Body of pancreas (tissue), 4 donors: ENCODE measurements around the gene HADH. TPM values are rescaled to one million over a fixed set of nuclear protein-coding genes. Genes with fewer than 3 reads are reported as not detected.

Experiments used
- ATAC-seq: fragments of 150-250 bp; one replicate; pipeline ENCODE4 v1.9.1; 2016
- DNase-seq, 4 donors: peaks; one replicate each; pipeline ENCODE4 v3.0.0-alpha.2; 2019
- H3K27ac ChIP-seq, 4 donors: fragments of 200-600 bp; sonication (generic); 1 replicate in 3 of 4; 2 replicates in 1 of 4; pipeline versions ENCODE4 v1.5.1 to v1.6.1; 2016 to 2019; ENCODE audit warnings: mild to moderate bottlenecking in 1 of 4, mixed read lengths in 1 of 4, moderate library complexity in 1 of 4
- H3K27me3 ChIP-seq, 2 donors: fragments of 200-600 bp; sonication (generic); one replicate each; pipeline ENCODE4 v1.6.0; 2016; ENCODE audit warnings: mild to moderate bottlenecking in 1 of 2
- H3K36me3 ChIP-seq, 2 donors: fragments of 200-600 bp; sonication (generic); replicated peaks in 1 of 2; 2 replicates each; pipeline ENCODE4 v1.5.1; 2016; ENCODE audit warnings: low read depth in 2 of 2; ENCODE audit not compliant: insufficient read depth in 1 of 2
- H3K4me1 ChIP-seq: fragments of 200-600 bp; sonication (generic); one replicate; pipeline ENCODE4 v1.6.0; 2016
- H3K4me3 ChIP-seq, 2 donors: fragments of 200-600 bp; sonication (generic); 1 replicate in 1 of 2; 2 replicates in 1 of 2; pipeline ENCODE4 v1.5.1; 2016 to 2019
- H3K9me3 ChIP-seq, 3 donors: fragments of 200-600 bp; sonication (generic); 1 replicate in 2 of 3; 2 replicates in 1 of 3; pipeline ENCODE4 v1.5.1; 2016
- POLR2A ChIP-seq, 3 donors: fragments of 450-650 bp; IDR thresholded peaks; one replicate each; pipeline ENCODE4 v1.6.1; 2016; ENCODE audit warnings: antibody characterized with exemption in 3 of 3, mild to moderate bottlenecking in 2 of 3
- WGBS, 2 donors: methylation state at CpG; one replicate each; pipeline ENCODE4 v1.1.5; 2017; 5-methylcytosine and 5-hydroxymethylcytosine counted together
- intact Hi-C: fragments of 100-400 bp; cut with DNase I; formaldehyde crosslinking; loops from one replicate; pipeline ENCODE4 v1.15.1; 2023
- total RNA-seq, 2 donors: library from RNA; depleted of rRNA; stranded (reverse); fragments of >200 nt; gene quantifications; one replicate each; pipeline ENCODE4 v1.1.0, GENCODE V29; 2016
- TF ChIP-seq, protein P1 (sequence below), 7 experiments: fragments of 450-650 bp in 4 of 7; fragments of 200-600 bp in 3 of 7; sonication (generic) in 3 of 7; IDR thresholded peaks; one replicate each; pipeline ENCODE4 v1.5.1; 2016 to 2019; ENCODE audit warnings: antibody characterized with exemption in 7 of 7

HADH gene
- total RNA-seq, 2 donors from 2014 or later: 23.9 to 34.6 TPM

DNA sequence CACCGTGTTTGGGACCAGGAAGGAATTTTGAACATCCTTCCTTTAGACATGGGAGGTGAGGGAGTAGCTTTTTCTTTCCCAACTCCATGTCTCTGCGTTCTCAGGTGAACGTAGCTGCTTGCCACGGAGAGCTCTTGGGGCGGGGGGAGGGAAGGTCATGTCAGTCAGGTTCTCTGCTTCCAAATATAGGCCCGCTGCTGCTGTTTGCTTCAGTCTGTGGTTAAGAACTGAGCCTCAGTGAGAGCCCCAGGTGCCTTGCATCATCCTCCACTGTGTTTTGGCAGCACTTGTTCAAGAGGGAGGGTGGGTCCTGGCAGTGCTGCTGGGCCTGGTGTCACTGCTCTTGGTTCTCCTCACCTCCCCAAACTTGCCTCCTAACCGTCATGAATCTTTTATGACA lies 46.5 kb downstream of the HADH start:
- DNase-seq: no peak
- peaks cover 0 to 3% of the 10 kb centered on the region in 2 donors for H3K36me3 ChIP-seq
- H3K9me3 ChIP-seq: no peaks in the 10 kb centered on the region
- intact Hi-C loops: no loop called here
- H3K27me3 ChIP-seq: no peaks in the 10 kb centered on the region
- H3K27ac ChIP-seq: no peak overlapping the region
- no peaks in the 10 kb centered on the region for H3K4me1 ChIP-seq
- TF ChIP-seq, protein P1, sequence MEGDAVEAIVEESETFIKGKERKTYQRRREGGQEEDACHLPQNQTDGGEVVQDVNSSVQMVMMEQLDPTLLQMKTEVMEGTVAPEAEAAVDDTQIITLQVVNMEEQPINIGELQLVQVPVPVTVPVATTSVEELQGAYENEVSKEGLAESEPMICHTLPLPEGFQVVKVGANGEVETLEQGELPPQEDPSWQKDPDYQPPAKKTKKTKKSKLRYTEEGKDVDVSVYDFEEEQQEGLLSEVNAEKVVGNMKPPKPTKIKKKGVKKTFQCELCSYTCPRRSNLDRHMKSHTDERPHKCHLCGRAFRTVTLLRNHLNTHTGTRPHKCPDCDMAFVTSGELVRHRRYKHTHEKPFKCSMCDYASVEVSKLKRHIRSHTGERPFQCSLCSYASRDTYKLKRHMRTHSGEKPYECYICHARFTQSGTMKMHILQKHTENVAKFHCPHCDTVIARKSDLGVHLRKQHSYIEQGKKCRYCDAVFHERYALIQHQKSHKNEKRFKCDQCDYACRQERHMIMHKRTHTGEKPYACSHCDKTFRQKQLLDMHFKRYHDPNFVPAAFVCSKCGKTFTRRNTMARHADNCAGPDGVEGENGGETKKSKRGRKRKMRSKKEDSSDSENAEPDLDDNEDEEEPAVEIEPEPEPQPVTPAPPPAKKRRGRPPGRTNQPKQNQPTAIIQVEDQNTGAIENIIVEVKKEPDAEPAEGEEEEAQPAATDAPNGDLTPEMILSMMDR (IDR thresholded peaks at IDR 0.05): no peak
- no peak for TF ChIP-seq POLR2A (IDR thresholded peaks at IDR 0.05)
- no peak overlapping the region for H3K4me3 ChIP-seq
- ATAC-seq: no peak
- WGBS, 2 donors: 89 to 91% methylated on average over 7 of the region's 7 CpGs

DNA sequence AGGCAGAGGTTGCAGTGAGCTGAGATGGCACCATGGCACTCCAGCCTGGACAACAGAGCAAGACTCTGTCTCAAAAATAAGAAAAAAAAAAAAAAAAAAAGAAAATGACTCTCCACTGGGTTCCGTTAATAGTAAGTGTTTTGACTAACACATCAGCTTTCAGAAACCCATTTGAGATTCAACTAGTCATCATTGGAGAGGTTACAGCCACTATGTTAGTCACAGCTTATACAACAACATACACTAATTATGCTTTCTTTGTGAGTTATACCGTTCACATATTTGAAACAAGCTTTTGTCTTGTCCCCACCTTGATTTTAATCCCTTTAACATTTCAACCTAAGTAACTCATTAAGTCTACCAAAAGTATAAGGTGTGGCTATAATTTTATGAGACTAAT lies 48.2 kb downstream of the HADH start:
- TF ChIP-seq POLR2A (IDR thresholded peaks at IDR 0.05): no peak
- TF ChIP-seq, protein P1 (IDR thresholded peaks at IDR 0.05): no peak
- WGBS, 2 donors: 86 to 88% methylated on average over 2 of the region's 2 CpGs
- H3K4me3 ChIP-seq: no peak overlapping the region
- ATAC-seq: no peak
- peaks cover 0 to 3% of the 10 kb centered on the region in 2 donors for H3K36me3 ChIP-seq
- DNase-seq: no peak
- H3K27ac ChIP-seq: no peak overlapping the region
- H3K9me3 ChIP-seq: no peaks in the 10 kb centered on the region
- H3K4me1 ChIP-seq: no peaks in the 10 kb centered on the region
- intact Hi-C loops: no loop called here
- no peaks in the 10 kb centered on the region for H3K27me3 ChIP-seq

- Histone ChIP-seq H3K36me3 (no peaks in the 10 kb centered on the region), H3K4me1 (peaks cover 9% of the 10 kb centered on the region), H3K4me3 (no peak overlapping the region), H3K27ac (no peak overlapping the region), H3K27me3 (no peaks in the 10 kb centered on the region), H3K9me3 (no peaks in the 10 kb centered on the region)
- intact Hi-C loops: no loop called here
- ATAC-seq (no peak), DNase-seq (no peak)
- 93 to 96% methylated on average over 3 of the region's 3 CpGs for WGBS, 2 donors
- TF ChIP-seq, protein P1 (IDR thresholded peaks at IDR 0.05): no peak
- TF ChIP-seq POLR2A (IDR thresholded peaks at IDR 0.05): no peak
Measured at GRCh38 chr4:108042927-108043326, 53.2 kb downstream of the HADH start.

DNA sequence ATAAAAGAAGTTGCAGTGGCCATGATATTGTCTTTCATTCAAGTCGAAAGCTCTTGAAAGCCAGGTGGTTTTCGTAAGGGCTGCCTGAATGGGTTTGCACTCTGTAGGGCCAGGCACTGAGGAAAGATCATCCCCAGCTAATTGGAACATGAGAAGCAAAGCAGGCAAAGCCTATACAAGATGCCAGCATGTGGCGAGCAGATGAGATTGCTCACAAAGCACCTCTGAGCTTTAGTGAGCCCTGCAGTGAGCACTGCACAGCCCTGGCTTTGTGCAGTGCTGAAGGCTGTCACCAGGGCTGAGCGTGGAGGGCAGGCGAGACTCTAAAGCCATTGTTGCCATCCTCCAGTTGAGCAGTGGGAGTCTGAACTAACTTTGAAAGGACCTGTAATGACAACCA lies 53.8 kb downstream of the HADH start:
- H3K36me3 ChIP-seq: no peaks in the 10 kb centered on the region
- DNase-seq (no peak), ATAC-seq (no peak)
- no peaks in the 10 kb centered on the region for H3K9me3 ChIP-seq
- no peak overlapping the region for H3K4me3 ChIP-seq
- intact Hi-C loops: no loop called here
- H3K27ac ChIP-seq: no peak overlapping the region
- 76 to 98% methylated on average over 5 of the region's 5 CpGs for WGBS, 2 donors
- no peaks in the 10 kb centered on the region for H3K27me3 ChIP-seq
- peaks cover 9% of the 10 kb centered on the region for H3K4me1 ChIP-seq
- TF ChIP-seq, protein P1 (IDR thresholded peaks at IDR 0.05): no peak
- no peak for TF ChIP-seq POLR2A (IDR thresholded peaks at IDR 0.05)

GRCh38 chr4:108044951-108045686 lies 55.4 kb downstream of the HADH start:
- DNase-seq: no peak
- no peak overlapping the region for H3K4me3 ChIP-seq
- TF ChIP-seq, protein P1 (IDR thresholded peaks at IDR 0.05): no peak
- H3K36me3 ChIP-seq: no peaks in the 10 kb centered on the region
- intact Hi-C loops: no loop called here
- 68 to 74% methylated on average over 9 of the region's 9 CpGs for WGBS, 2 donors
- ATAC-seq: no peak
- no peaks in the 10 kb centered on the region for H3K27me3 ChIP-seq
- H3K27ac ChIP-seq: no peak overlapping the region
- peaks cover 9% of the 10 kb centered on the region for H3K4me1 ChIP-seq
- no peaks in the 10 kb centered on the region for H3K9me3 ChIP-seq
